Natural killer cell (primary cell): ENCODE data around the gene FUOM. TPM values are rescaled to one million over a fixed set of nuclear protein-coding genes. Genes with fewer than 3 reads are reported as not detected.
A peak's percentile ranks its signal among the peaks of the same experiment; 100 is the strongest.

Experiments used
- ATAC-seq, 3 donors: fragments of 150-1000 bp in 2 of 3; fragments of 200-7000 bp in 1 of 3; cut with Tn5 transposase; 1 replicate in 1 of 3; 2 replicates in 2 of 3; pipeline ENCODE4 v1.10.0; 2021; ENCODE audit warnings: mild to moderate bottlenecking in 2 of 3, moderate library complexity in 2 of 3
- DNase-seq, 2 donors: peaks; one replicate each; pipeline versions ENCODE4 v3.0.0 to v3.0.0-alpha.2; 2013 to 2021; ENCODE audit warnings: mixed read lengths in 1 of 2
- H3K27ac ChIP-seq: one replicate; pipeline ENCODE4 v1.5.1; 2013; ENCODE audit warnings: mild to moderate bottlenecking, low read length
- H3K27me3 ChIP-seq: one replicate; pipeline ENCODE4 v1.6.1; 2013; ENCODE audit warnings: low read length; ENCODE audit not compliant: control insufficient read depth, insufficient read depth
- H3K36me3 ChIP-seq: one replicate; pipeline ENCODE4 v1.6.1; 2013; ENCODE audit warnings: low read length; ENCODE audit not compliant: control insufficient read depth, insufficient read depth
- H3K4me1 ChIP-seq: one replicate; pipeline ENCODE4 v1.6.1; 2013; ENCODE audit warnings: low read length; ENCODE audit not compliant: control insufficient read depth, insufficient read depth
- H3K4me3 ChIP-seq: one replicate; pipeline ENCODE4 v1.5.1; 2013; ENCODE audit warnings: low read length
- H3K9me3 ChIP-seq: one replicate; pipeline ENCODE4 v1.6.1; 2013; ENCODE audit warnings: low read length; ENCODE audit not compliant: control insufficient read depth, insufficient read depth
- H3K27ac Mint-ChIP-seq, 2 donors: one replicate each; pipeline ENCODE4 v1.8.0; 2022; ENCODE audit warnings: mild to moderate bottlenecking in 2 of 2, mixed read lengths in 2 of 2, moderate library complexity in 1 of 2
- H3K27me3 Mint-ChIP-seq, 2 donors: one replicate each; pipeline ENCODE4 v1.8.0; 2022; ENCODE audit warnings: low read depth in 2 of 2, mixed read lengths in 2 of 2
- H3K36me3 Mint-ChIP-seq: one replicate; pipeline ENCODE4 v1.8.0; 2022; ENCODE audit warnings: mixed read lengths
- H3K4me1 Mint-ChIP-seq, 2 donors: one replicate each; pipeline ENCODE4 v1.8.0; 2022; ENCODE audit warnings: mixed read lengths in 2 of 2
- H3K4me3 Mint-ChIP-seq: one replicate; pipeline ENCODE4 v1.8.0; 2022; ENCODE audit warnings: mild to moderate bottlenecking, moderate library complexity, mixed read lengths
- H3K9me3 Mint-ChIP-seq, 2 donors: one replicate each; pipeline ENCODE4 v1.8.0; 2022; ENCODE audit warnings: mixed read lengths in 2 of 2
- CTCF ChIP-seq: fragments of 200-600 bp; IDR thresholded peaks from one replicate; pipeline ENCODE4 v1.8.0; 2022; ENCODE audit warnings: antibody characterized with exemption
- WGBS: methylation state at CpG from one replicate; pipeline ENCODE4 v1.1.7; 2013; ENCODE audit warnings: missing lambda C conversion rate; ENCODE audit not compliant: insufficient coverage; 5-methylcytosine and 5-hydroxymethylcytosine counted together
- intact Hi-C: fragments of 100-400 bp; cut with micrococcal nuclease; formaldehyde crosslinking; loops from one replicate; pipeline ENCODE4 v1.14.2; 2022
- total RNA-seq, 4 donors: library from RNA; stranded (reverse); fragments of 120-200 nt in 1 of 4; gene quantifications; one replicate each; pipeline versions ENCODE4 v1.2.3 to v1.2.4, GENCODE V29; 2013 to 2022

FUOM gene
- total RNA-seq, 3 donors from 2014 or later (not counting 1 experiment from before 2014, with no cell fraction given), result 7.6 to 9.5 (median 7.9) TPM

- no peak for TF ChIP-seq CTCF
- Histone ChIP-seq H3K9me3 (no peaks in the 10 kb centered on the region), H3K4me1 (peaks cover 69% of the 10 kb centered on the region), H3K27ac (peak overlapping the region; percentile 68), H3K27me3 (no peaks in the 10 kb centered on the region), H3K4me3 (no peak overlapping the region), H3K36me3 (no peaks in the 10 kb centered on the region)
- peaks cover 42 to 45% of the 10 kb centered on the region in 2 donors for H3K4me1 Mint-ChIP-seq
- ATAC-seq (no peak), DNase-seq (no peak)
- intact Hi-C loops, result loop anchor here (5.0 kb wide), 1 partner anchor 114 kb away; the partner anchor contains the start of gene ADAM8
- H3K36me3 Mint-ChIP-seq, result no peaks in the 10 kb centered on the region
- no peaks in the 10 kb centered on the region for H3K9me3 Mint-ChIP-seq
- H3K27me3 Mint-ChIP-seq, result no peaks in the 10 kb centered on the region
- 92% methylated on average over 12 of the region's 12 CpGs for WGBS
- peak overlapping the region; percentile 49 for H3K4me3 Mint-ChIP-seq
- peak overlapping the region; percentile 91 to 92 for H3K27ac Mint-ChIP-seq
These were observed 33.4 kb upstream of the FUOM start for GRCh38 chr10:133391249-133391635.

- H3K36me3 Mint-ChIP-seq, result no peaks in the 10 kb centered on the region
- H3K27ac Mint-ChIP-seq, result peak overlapping the region; percentile 91 to 92
- H3K36me3 ChIP-seq, result no peaks in the 10 kb centered on the region
- ATAC-seq (no peak), DNase-seq (no peak)
- H3K27me3 Mint-ChIP-seq, result no peaks in the 10 kb centered on the region
- no peaks in the 10 kb centered on the region for H3K9me3 Mint-ChIP-seq
- H3K4me3 Mint-ChIP-seq, result peak overlapping the region; percentile 87
- intact Hi-C loops, result loop anchor here (5.0 kb wide), 1 partner anchor 113 kb away; the partner anchor contains the start of gene ADAM8
- TF ChIP-seq CTCF, result no peak
- H3K27me3 ChIP-seq, result no peaks in the 10 kb centered on the region
- H3K27ac ChIP-seq, result peak overlapping the region; percentile 68
- no peak overlapping the region for H3K4me3 ChIP-seq
- peaks cover 69% of the 10 kb centered on the region for H3K4me1 ChIP-seq
- H3K9me3 ChIP-seq, result no peaks in the 10 kb centered on the region
- peaks cover 42 to 45% of the 10 kb centered on the region in 2 donors for H3K4me1 Mint-ChIP-seq
- WGBS, result 81% methylated on average over 19 of the region's 19 CpGs
These were observed 32.9 kb upstream of the FUOM start for GRCh38 chr10:133390597-133391248.

GRCh38 chr10:133388973-133389818, 31.4 kb upstream of the FUOM start:
- intact Hi-C loops, result loop anchor here (2.0 kb wide), 1 partner anchor 16 kb away; the partner anchor contains the start of gene ECHS1
- Histone ChIP-seq H3K9me3 (no peaks in the 10 kb centered on the region), H3K4me1 (peaks cover 56% of the 10 kb centered on the region), H3K4me3 (peak overlapping the region; percentile 33), H3K36me3 (peaks cover 4% of the 10 kb centered on the region), H3K27me3 (no peaks in the 10 kb centered on the region), H3K27ac (peak overlapping the region; percentile 68)
- Mint-ChIP-seq H3K27me3 (no peaks in the 10 kb centered on the region), H3K9me3 (no peaks in the 10 kb centered on the region), H3K36me3 (no peaks in the 10 kb centered on the region), H3K4me1 (peaks cover 31 to 34% of the 10 kb centered on the region in 2 donors), H3K27ac (peak overlapping the region; percentile 91 to 92), H3K4me3 (peak overlapping the region; percentile 87)
- TF ChIP-seq CTCF, result no peak
- DNase-seq, result peak; percentile 42 to 66
- WGBS, result 12% methylated on average over 39 of the region's 39 CpGs
- peak; percentile 28 to 46 (median 32) for ATAC-seq
